Hindlimb muscle (tissue), 1 donor: ENCODE results near the gene RPS24. TPM values are rescaled to one million over a fixed set of nuclear protein-coding genes. Genes with fewer than 3 reads are reported as not detected.
"Not testable (repeated sequence)": the region's sequence is repeated elsewhere in the genome, so short reads cannot be mapped to it uniquely, and the experiment has no call there.

Experiments
- DNase-seq: peaks from one replicate; pipeline ENCODE4 v3.0.0-alpha.2; 2013
- polyA plus RNA-seq: library from polyadenylated mRNA; unstranded; fragments of 120-200 nt; gene quantifications from one replicate; pipeline ENCODE4 v1.2.1, GENCODE V29; 2013; ENCODE audit not compliant: insufficient read length

Gene RPS24
- polyA plus RNA-seq, 1 donor, result 3,169 TPM

GRCh38 chr10:78058562-78058961 lies 24.9 kb downstream of the RPS24 start:
- no peak for DNase-seq

DNA sequence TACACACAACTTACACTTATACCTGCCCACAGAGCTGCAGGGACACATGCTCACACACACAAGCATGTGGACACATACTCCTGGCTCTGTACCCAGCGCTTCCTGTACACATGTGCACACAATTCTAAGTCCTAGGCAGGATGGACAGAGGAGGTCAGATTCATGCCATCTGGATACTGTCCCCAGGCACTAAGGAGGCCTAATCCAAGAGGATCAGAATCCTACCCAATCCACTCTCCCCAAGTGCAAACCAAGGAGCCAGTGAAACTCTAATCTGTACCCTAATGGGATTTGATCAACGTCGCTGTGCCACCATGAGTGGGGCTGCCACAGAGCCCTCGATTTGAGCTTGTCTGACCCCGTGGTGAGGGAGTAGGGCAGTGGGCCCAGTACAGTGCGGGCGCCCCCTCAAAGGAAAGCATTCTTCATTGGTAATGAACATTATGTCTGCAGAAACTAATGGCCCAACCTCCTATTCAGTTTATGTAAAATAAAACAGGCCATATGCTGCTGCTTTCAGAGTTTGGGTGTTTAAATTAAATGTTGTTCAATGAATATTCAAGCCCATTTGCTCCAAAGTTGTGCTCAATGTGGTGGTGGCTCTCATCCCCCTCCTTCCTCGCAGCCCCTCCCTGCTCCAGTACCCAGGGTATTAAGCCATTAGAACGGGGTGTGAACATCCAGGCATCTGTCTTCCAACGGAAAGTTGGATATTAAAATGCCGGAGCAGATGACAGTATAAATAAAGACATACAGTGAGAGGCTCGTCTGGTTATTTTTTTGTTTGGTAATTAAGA lies 26.4 kb downstream of the RPS24 start:
- DNase-seq, result no peak

GRCh38 chr10:78062296-78062695 lies 28.6 kb downstream of the RPS24 start:
- no peak for DNase-seq

DNA sequence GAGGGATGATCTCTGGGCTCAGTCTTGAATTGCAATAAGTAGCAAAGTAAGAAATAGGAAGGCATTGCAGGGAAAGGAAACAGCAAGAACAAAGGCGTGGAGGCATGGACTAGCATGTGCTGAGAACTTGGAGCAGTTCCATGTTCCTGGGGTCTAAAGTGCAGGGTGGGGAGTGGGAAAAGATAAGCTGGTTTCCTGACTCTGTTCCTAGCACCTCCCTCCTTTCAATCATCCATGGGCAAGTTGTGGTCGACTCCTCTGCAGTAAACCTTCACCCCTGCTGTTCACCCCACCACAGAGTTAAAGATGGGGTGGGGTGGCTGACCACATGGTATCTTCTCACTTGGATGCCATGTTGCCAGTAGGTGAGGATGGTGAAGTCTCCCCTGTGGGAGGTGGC lies 29.6 kb downstream of the RPS24 start:
- DNase-seq, result no peak

GRCh38 chr10:78064919-78065318 lies 31.3 kb downstream of the RPS24 start:
- not testable (repeated sequence) for DNase-seq

DNA sequence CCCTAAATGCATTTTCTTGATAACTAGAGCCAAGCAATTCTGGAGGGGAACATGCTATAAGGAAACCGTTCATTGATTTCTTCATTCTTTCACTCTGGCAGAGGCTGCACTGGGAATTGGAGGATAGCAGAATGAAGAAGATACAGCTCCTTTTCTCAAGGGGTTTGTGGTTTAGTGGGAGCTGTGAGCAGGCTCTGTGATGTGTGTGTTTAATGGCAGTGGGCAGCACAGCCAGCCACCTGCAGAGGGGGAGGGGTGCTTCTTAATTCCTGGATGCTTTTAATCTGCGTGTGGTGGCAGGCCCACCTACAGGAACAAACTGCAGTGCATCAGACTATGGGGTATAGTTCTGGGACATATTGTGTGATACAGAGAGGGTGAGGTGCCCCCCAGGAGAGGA lies 31.9 kb downstream of the RPS24 start:
- DNase-seq, result no peak

DNA sequence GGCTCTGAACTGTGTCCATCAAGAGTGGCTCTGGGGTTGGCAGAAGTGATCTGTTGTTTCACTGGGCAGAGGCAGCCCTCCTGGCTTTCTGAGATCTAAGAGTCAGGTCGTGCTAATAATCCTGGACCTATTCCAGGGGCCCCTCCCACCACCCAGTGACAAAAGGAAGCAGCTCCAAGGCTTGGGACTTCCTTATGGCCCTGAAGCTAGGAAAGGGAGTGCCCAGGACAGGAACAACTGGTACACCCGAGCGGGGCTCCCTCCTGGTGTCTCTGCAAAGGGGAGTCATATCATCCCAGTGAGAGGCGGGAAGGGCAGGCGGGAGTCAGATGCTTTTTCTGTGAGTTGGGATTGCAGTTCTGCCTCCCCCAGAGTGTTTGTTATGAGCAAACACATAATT lies 32.3 kb downstream of the RPS24 start:
- no peak for DNase-seq

GRCh38 chr10:78066728-78067430 lies 33.2 kb downstream of the RPS24 start:
- no peak for DNase-seq

DNA sequence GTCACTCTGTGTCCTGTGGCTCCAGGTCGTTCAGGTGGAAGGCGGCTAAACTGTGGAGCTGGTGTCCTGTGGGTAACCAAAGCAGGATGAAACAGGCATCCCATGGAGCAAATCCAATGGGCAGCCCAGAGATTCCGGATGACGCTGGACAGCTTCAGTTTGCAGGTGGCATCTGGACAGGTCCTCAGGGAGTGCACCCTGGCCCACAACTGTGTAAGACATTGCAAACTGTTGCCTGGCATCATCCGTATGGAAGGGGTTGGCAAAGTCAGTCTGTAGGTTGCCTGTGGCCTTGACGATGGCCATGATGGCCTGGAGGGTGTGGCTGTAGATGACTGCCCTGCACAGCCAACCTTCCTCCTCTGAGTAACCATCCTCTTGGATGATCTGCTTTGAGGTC lies 35.5 kb downstream of the RPS24 start:
- no peak for DNase-seq

DNA sequence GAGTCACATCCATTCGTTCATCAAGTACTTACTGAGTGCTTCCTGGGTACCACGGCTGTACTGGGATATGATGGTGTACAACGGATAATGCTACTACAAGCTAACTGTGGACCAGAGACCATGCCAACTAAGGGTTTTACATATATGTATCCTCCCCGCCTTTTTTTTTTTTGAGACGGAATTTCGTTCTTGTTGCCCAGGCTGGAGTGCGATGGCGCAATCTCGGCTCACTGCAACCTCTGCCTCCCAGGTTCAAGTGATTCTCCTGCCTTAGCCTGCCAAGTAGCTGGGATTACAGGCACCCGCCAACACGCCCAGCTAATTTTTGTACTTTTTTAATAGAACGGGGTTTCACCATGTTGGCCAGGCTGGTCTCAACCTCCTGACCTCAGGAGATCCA lies 36.4 kb downstream of the RPS24 start:
- DNase-seq, result not testable (repeated sequence)

GRCh38 chr10:78070726-78071125 lies 37.1 kb downstream of the RPS24 start:
- no peak for DNase-seq

DNA sequence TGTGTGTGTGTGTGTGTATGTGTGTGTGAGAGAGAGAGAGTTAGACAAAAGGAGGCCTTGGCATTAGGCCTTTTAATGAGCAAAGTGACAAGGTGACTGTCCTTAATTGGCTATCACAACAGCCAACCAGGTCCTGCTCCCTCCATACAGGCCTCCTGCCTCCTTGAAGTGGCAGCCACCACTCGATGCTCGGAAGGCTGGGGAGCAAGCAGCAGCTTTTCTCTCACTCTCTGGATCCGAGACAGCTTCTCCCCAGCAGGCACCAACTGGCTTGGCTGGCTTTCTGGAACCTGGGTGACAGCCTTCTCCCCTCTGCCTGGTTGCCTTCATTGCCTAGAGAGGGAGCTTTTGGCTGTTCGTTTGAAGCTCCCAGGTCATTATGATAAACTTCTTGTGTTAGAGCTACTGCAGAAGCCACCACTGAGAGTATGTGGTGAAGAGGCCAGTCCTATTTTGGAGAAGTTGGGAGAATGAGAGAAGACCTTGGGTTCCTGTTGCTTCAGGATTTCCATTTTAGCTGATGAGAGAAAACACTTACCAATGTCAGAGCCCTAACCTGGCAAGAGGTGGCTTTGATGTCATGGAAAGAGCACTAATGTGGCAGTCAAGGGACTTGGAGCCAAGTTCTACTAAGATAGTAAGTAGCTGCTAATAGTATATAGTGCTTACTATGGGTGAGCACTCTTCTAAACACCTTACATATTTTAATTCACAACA lies 37.6 kb downstream of the RPS24 start:
- DNase-seq, result no peak

GRCh38 chr10:78071857-78072179 lies 38.2 kb downstream of the RPS24 start:
- DNase-seq, result no peak

DNA sequence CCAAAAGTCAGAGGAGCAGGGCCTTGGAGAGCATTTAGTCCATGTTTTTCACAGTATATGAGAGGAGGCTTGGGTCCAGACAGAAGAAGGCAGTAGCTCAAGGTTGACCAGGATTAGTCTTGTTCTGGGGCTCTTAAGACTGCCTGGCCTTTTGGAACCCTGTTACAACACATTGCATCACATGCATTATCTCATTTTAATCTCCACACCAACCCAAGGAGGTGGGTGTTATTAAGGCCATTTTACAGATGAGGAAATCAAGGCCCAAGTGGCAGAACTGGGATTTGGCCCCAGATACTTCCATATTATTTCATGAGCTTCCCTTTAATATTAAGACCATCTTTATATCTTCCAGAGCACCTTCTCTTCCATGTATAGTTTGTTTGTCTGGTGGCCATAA lies 38.8 kb downstream of the RPS24 start:
- DNase-seq, result no peak

DNA sequence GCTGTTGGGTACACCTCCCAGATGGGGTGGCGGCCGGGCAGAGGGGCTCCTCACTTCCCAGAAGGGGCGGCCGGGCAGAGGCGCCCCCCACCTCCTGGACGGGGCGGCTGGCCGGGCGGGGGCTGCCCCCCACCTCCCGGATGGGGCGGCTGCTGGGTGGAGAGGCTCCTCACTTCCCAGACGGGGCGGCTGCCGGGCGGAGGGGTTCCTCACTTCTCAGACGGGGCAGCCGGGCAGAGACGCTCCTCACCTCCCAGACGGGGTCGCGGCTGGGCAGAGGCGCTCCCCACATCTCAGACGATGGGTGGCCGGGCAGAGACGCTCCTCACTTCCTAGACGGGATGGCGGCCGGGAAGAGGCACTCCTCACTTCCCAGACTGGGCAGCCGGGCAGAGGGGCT lies 42.1 kb downstream of the RPS24 start:
- not testable (repeated sequence) for DNase-seq

DNA sequence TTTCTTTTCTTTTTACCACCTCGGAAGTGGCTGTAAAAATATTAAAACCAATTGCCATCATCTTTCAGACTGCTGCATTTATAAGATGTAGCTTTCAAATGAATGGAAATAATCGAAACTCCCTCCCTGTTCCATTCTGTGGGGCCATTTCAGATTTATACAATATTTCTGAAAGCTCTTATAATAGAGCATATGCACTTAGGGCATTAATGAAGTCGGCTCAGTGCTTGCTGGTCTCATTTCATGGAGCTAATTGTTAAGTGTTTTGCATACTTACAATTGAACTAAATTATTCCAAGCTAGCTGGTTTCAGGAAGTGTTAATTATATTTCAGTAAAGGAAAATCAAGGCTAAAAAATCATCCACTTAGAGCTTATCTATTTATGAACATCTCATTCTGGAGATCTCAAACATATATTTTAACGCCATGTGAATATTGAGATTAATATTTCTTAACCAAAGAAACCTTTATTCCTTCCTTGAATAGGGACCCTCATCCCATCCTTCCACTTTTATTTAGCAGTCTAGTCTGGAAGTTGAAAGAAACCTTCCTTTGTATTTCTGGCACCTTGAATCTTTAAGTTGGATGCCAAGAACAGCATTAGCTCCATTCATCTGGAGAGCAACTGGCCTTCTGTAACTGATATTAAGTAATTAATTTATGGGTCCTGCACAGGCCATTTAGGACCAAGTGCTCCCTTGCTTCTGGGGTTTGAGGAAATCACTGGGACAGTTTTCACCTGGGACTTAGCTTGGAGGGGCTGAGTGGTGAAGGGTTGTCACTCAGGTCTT lies 45.1 kb downstream of the RPS24 start:
- DNase-seq, result no peak

- DNase-seq, result no peak
These were observed 45.7 kb downstream of the RPS24 start for GRCh38 chr10:78079411-78079810.

GRCh38 chr10:78081292-78081691 lies 47.6 kb downstream of the RPS24 start:
- no peak for DNase-seq

DNA sequence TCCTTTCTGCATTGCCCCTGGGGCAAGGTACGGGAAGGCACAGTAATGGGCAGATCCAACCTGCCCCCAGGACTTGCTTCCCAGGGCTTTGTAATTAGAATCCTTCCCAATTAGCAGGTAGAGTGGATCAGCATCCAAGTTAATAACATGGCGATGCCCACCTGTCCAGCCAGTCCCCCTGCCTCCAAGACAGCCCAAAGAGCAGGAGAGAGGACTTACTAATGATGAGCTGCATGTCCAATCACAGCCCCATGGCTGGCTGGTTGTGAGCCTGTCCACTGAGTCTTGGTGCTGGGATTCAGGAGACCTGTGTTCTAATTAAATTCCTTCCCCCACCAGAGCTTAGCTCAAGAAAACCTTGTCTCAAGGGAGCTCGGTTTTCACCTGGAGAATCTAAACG lies 49.0 kb downstream of the RPS24 start:
- no peak for DNase-seq
